Mesenchymal stem cell (in vitro differentiated cells and primary cell): ENCODE measurements around the gene HARBI1.

Source experiments
- DNase-seq: peaks from one replicate; pipeline ENCODE4 v3.0.0-alpha.2; 2013
- H2AFZ ChIP-seq: one replicate; pipeline ENCODE4 v1.6.1; 2013; ENCODE audit warnings: low read depth, mild to moderate bottlenecking, control low read depth, inconsistent platforms, low read length, moderate library complexity
- H2AK5ac ChIP-seq: 2 replicates; pipeline ENCODE4 v1.6.1; 2013; ENCODE audit warnings: low read length, moderate library complexity, mild to moderate bottlenecking, inconsistent platforms; ENCODE audit not compliant: severe bottlenecking
- H2BK120ac ChIP-seq: one replicate; pipeline ENCODE4 v1.6.1; 2013; ENCODE audit warnings: low read depth, mild to moderate bottlenecking, inconsistent platforms, low read length, moderate library complexity
- H2BK12ac ChIP-seq, 2 experiments: one replicate each; pipeline ENCODE4 v1.6.1; 2013; ENCODE audit warnings: inconsistent platforms in 2 of 2, low read length in 2 of 2, mild to moderate bottlenecking in 2 of 2, moderate library complexity in 2 of 2, control low read depth in 1 of 2
- H2BK15ac ChIP-seq: one replicate; pipeline ENCODE4 v1.6.1; 2013; ENCODE audit warnings: mild to moderate bottlenecking, low read depth, inconsistent platforms; ENCODE audit not compliant: poor library complexity, severe bottlenecking
- H2BK5ac ChIP-seq: 2 replicates; pipeline ENCODE4 v1.6.1; 2013; ENCODE audit warnings: low read depth, mild to moderate bottlenecking, low read length, control low read depth, inconsistent platforms; ENCODE audit not compliant: poor library complexity, severe bottlenecking
- H3K14ac ChIP-seq, 2 experiments: one replicate each; pipeline ENCODE4 v1.6.1; 2013; ENCODE audit warnings: inconsistent platforms in 2 of 2, low read length in 2 of 2, control low read depth in 1 of 2, mild to moderate bottlenecking in 1 of 2, moderate library complexity in 1 of 2
- H3K18ac ChIP-seq, 2 experiments: one replicate each; pipeline ENCODE4 v1.6.1; 2013; ENCODE audit warnings: inconsistent platforms in 2 of 2, low read length in 2 of 2, control low read depth in 1 of 2, low read depth in 1 of 2, mild to moderate bottlenecking in 1 of 2
- H3K23ac ChIP-seq, 2 experiments: one replicate each; pipeline ENCODE4 v1.6.1; 2013; ENCODE audit warnings: inconsistent platforms in 2 of 2, low read length in 2 of 2, mild to moderate bottlenecking in 2 of 2, moderate library complexity in 2 of 2, control low read depth in 1 of 2
- H3K27ac ChIP-seq: 2 replicates; pipeline ENCODE4 v1.5.1; 2013; ENCODE audit warnings: mild to moderate bottlenecking, moderate library complexity, low read length, control low read depth, inconsistent platforms; ENCODE audit not compliant: poor library complexity, severe bottlenecking
- H3K27me3 ChIP-seq, 2 experiments: 2 replicates each; pipeline versions ENCODE4 v1.6.1 to v1.7.0; 2013; ENCODE audit warnings: low read length in 2 of 2, mild to moderate bottlenecking in 2 of 2, moderate library complexity in 2 of 2, control low read depth in 1 of 2, inconsistent platforms in 1 of 2; ENCODE audit not compliant: control insufficient read depth in 1 of 2, insufficient read depth in 1 of 2
- H3K36me3 ChIP-seq, 2 experiments: 2 replicates each; pipeline versions ENCODE4 v1.6.1 to v1.7.0; 2013; ENCODE audit warnings: low read length in 2 of 2, control low read depth in 1 of 2, inconsistent platforms in 1 of 2, low read depth in 1 of 2, mild to moderate bottlenecking in 1 of 2; ENCODE audit not compliant: insufficient read depth in 2 of 2, control insufficient read depth in 1 of 2
- H3K4ac ChIP-seq, 2 experiments: one replicate each; pipeline ENCODE4 v1.6.1; 2013; ENCODE audit warnings: inconsistent platforms in 2 of 2, low read length in 2 of 2, mild to moderate bottlenecking in 2 of 2, moderate library complexity in 2 of 2, control low read depth in 1 of 2, low read depth in 1 of 2
- H3K4me1 ChIP-seq: 2 replicates; pipeline ENCODE4 v1.6.1; 2013; ENCODE audit warnings: low read depth, low read length, control low read depth; ENCODE audit not compliant: control insufficient read depth, insufficient read depth
- H3K4me2 ChIP-seq: 2 replicates; pipeline ENCODE4 v1.6.1; 2013; ENCODE audit warnings: low read length, mild to moderate bottlenecking, inconsistent platforms; ENCODE audit not compliant: poor library complexity, severe bottlenecking
- H3K4me3 ChIP-seq, 2 experiments: 2 replicates each; pipeline versions ENCODE4 v1.5.1 to v1.7.0; 2013; ENCODE audit warnings: low read length in 2 of 2, mild to moderate bottlenecking in 2 of 2, control low read depth in 1 of 2, low read depth in 1 of 2; ENCODE audit not compliant: insufficient read depth in 1 of 2
- H3K79me1 ChIP-seq: replicated peaks from 2 replicates; pipeline ENCODE4 v1.6.1; 2013; ENCODE audit warnings: mild to moderate bottlenecking, control low read depth, low read length, inconsistent platforms; ENCODE audit not compliant: poor library complexity, severe bottlenecking
- H3K9ac ChIP-seq: 2 replicates; pipeline ENCODE4 v1.7.0; 2013; ENCODE audit warnings: mild to moderate bottlenecking, low read length, moderate library complexity
- H3K9me3 ChIP-seq: 2 replicates; pipeline ENCODE4 v1.7.0; 2013; ENCODE audit warnings: mild to moderate bottlenecking, low read length; ENCODE audit not compliant: control insufficient read depth
- H4K8ac ChIP-seq: one replicate; pipeline ENCODE4 v1.6.1; 2013; ENCODE audit warnings: inconsistent platforms, mild to moderate bottlenecking, low read length, moderate library complexity
- H4K91ac ChIP-seq: one replicate; pipeline ENCODE4 v1.6.1; 2013; ENCODE audit warnings: mild to moderate bottlenecking, low read length, inconsistent platforms
- WGBS: methylation state at CpG from one replicate; pipeline ENCODE4 v1.1.7; 2013; ENCODE audit warnings: mixed read lengths; 5-methylcytosine and 5-hydroxymethylcytosine counted together

HARBI1 gene

GRCh38 chr11:46601129-46601528 lies 15.9 kb downstream of the HARBI1 start:
- no peak for DNase-seq
- Histone ChIP-seq H3K27me3 (no peaks in the 10 kb centered on the region), H3K9me3 (no peaks in the 10 kb centered on the region), H3K79me1 (peaks cover 5% of the 10 kb centered on the region), H3K14ac (no peak overlapping the region), H3K4ac (no peak overlapping the region), H3K9ac (peak overlapping the region; percentile 47), H3K36me3 (peaks cover 0 to 9% of the 10 kb centered on the region in 2 experiments), H2BK5ac (no peak overlapping the region), H2BK15ac (no peak overlapping the region), H3K4me2 (no peak overlapping the region), H2BK120ac (no peak overlapping the region), H3K27ac (no peak overlapping the region), H3K4me3 (no peak overlapping the region), H4K8ac (no peak overlapping the region), H2BK12ac (no peak overlapping the region), H4K91ac (no peak overlapping the region), H2AK5ac (no peak overlapping the region), H3K23ac (no peak overlapping the region), H3K4me1 (no peaks in the 10 kb centered on the region), H3K18ac (no peak overlapping the region), H2AFZ (no peak overlapping the region)
- no CpG with 5 or more reads among the region's 1 CpG for WGBS

GRCh38 chr11:46600194-46600960 lies 16.6 kb downstream of the HARBI1 start:
- Histone ChIP-seq H2AFZ (no peak overlapping the region), H3K23ac (no peak overlapping the region), H3K18ac (no peak overlapping the region), H3K4ac (no peak overlapping the region), H4K91ac (no peak overlapping the region), H2BK12ac (no peak overlapping the region), H2AK5ac (no peak overlapping the region), H4K8ac (no peak overlapping the region), H3K4me3 (no peak overlapping the region), H3K27me3 (no peaks in the 10 kb centered on the region), H3K4me1 (no peaks in the 10 kb centered on the region), H2BK5ac (no peak overlapping the region), H2BK15ac (no peak overlapping the region), H3K36me3 (peaks cover 0 to 9% of the 10 kb centered on the region in 2 experiments), H3K9me3 (no peaks in the 10 kb centered on the region), H3K14ac (no peak overlapping the region), H3K79me1 (peaks cover 3% of the 10 kb centered on the region), H2BK120ac (no peak overlapping the region), H3K27ac (no peak overlapping the region), H3K9ac (peak overlapping the region; percentile 36), H3K4me2 (no peak overlapping the region)
- DNase-seq, result no peak
- WGBS, result 90% methylated on average over 2 of the region's 3 CpGs

- H2BK12ac ChIP-seq, result no peak overlapping the region
- H2BK120ac ChIP-seq, result no peak overlapping the region
- H3K27me3 ChIP-seq, result no peaks in the 10 kb centered on the region
- H3K4me2 ChIP-seq, result no peak overlapping the region
- peak overlapping the region; percentile 36 for H3K9ac ChIP-seq
- H3K4me3 ChIP-seq, result no peak overlapping the region
- no peak overlapping the region for H2BK15ac ChIP-seq
- peaks cover 0 to 9% of the 10 kb centered on the region in 2 experiments for H3K36me3 ChIP-seq
- H3K18ac ChIP-seq, result no peak overlapping the region
- no peaks in the 10 kb centered on the region for H3K4me1 ChIP-seq
- H3K9me3 ChIP-seq, result no peaks in the 10 kb centered on the region
- no peak overlapping the region for H3K14ac ChIP-seq
- H3K27ac ChIP-seq, result no peak overlapping the region
- no peak overlapping the region for H4K8ac ChIP-seq
- DNase-seq, result no peak
- no peak overlapping the region for H3K23ac ChIP-seq
- no peaks in the 10 kb centered on the region for H3K79me1 ChIP-seq
- H2AFZ ChIP-seq, result no peak overlapping the region
- H3K4ac ChIP-seq, result no peak overlapping the region
- no peak overlapping the region for H2AK5ac ChIP-seq
- H4K91ac ChIP-seq, result no peak overlapping the region
- H2BK5ac ChIP-seq, result no peak overlapping the region
- WGBS, result 91% methylated on average over 8 of the region's 8 CpGs
Measured at GRCh38 chr11:46599340-46600193, 17.5 kb downstream of the HARBI1 start.

GRCh38 chr11:46597609-46598219 lies 19.3 kb downstream of the HARBI1 start:
- peak; percentile 65 for DNase-seq
- 84% methylated on average over 4 of the region's 6 CpGs for WGBS

More at GRCh38 chr11:46597609-46598219, 19.3 kb downstream of the HARBI1 start:
- Histone ChIP-seq H4K8ac (no peak overlapping the region), H3K36me3 (no peaks in the 10 kb centered on the region), H3K9me3 (no peaks in the 10 kb centered on the region), H3K4me1 (no peaks in the 10 kb centered on the region), H2BK120ac (no peak overlapping the region), H2BK5ac (no peak overlapping the region), H4K91ac (no peak overlapping the region), H2BK12ac (no peak overlapping the region), H3K4me3 (no peak overlapping the region), H2AFZ (no peak overlapping the region), H3K14ac (no peak overlapping the region), H3K4me2 (no peak overlapping the region), H3K79me1 (no peaks in the 10 kb centered on the region), H3K9ac (no peak overlapping the region), H3K27me3 (no peaks in the 10 kb centered on the region), H3K27ac (no peak overlapping the region), H3K23ac (no peak overlapping the region), H3K4ac (no peak overlapping the region), H3K18ac (no peak overlapping the region), H2AK5ac (no peak overlapping the region), H2BK15ac (no peak overlapping the region)
